ENCODE results near the gene ABHD16A.

The ABHD16A gene

DNA sequence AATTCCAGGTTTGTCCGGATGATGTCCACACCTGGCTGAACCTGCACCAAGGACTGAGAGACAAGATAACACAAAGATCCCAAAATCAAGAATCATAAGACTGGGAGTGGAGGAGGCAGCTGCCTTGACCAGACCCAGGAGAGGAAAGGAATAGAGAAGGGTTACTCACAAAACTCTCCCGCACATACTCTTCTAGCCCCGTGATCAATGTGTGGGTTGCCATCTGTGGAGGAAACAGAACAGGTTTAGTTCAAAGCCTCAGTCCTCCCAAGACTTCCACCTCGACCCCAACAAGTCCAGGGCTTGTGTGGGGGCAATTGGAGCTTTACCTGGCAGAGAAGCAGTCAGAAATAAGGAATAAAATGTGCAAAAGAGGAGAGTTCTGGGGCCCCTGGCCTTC lies 61.8 kb downstream of the ABHD16A start:
- no peaks in the 10 kb centered on the region for H3K9me3 ChIP-seq (ENCODE audit: control insufficient read depth, insufficient read depth, low read length)
- no peaks in the 10 kb centered on the region for H3K4me1 ChIP-seq (ENCODE audit: insufficient read depth, low read length)
- no peak overlapping the region for H3K9ac ChIP-seq (ENCODE audit: low read depth, low read length)
- peaks cover 49% of the 10 kb centered on the region for H3K36me3 ChIP-seq (ENCODE audit: insufficient read depth, low read length)

DNA sequence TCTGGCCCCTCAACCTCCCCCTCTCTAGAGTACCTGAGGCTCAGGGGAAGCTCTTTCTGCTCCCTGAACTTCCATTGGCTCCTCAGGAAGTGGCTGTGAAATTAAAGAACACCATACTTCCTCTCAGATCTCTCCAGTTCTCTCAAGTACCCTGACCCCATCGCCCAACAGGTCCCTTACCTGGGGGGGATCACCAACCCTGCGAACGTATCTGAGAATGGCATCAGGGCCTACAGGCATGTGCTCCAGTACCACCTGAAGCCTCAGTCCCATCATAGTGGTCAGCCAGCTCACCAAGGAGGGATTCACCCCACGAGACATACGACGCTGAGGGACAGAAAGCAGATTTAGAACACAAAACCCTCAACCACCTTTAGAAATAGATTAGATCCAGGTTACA lies 62.5 kb downstream of the ABHD16A start:
- Histone ChIP-seq H3K9me3 (ENCODE audit: control insufficient read depth, insufficient read depth, low read length) (no peaks in the 10 kb centered on the region), H3K36me3 (ENCODE audit: insufficient read depth, low read length) (peaks cover 54% of the 10 kb centered on the region), H3K9ac (ENCODE audit: low read depth, low read length) (no peak overlapping the region), H3K4me1 (ENCODE audit: insufficient read depth, low read length) (no peaks in the 10 kb centered on the region)

DNA sequence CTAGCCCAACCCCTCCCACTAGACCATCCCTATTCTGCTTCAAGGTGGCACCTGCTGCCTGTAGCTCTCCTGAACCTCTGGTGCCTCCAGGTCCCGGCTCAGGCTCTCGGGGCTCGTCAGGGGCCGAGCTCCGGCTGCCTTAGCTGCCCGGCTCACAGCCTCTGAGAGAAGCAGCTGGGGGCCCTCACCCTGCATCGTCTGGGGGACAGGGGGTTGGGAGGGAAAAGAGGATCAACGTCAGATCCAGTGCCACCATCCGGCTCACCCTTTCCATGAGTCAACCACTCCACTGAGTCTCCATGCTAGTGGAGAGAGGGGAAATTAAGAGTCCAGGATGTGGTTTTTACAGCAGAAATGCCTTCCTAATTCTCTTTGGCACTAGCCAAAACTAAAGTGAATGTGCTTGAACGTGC lies 63.7 kb downstream of the ABHD16A start:
- Histone ChIP-seq H3K4me1 (ENCODE audit: insufficient read depth, low read length) (no peaks in the 10 kb centered on the region), H3K36me3 (ENCODE audit: insufficient read depth, low read length) (peaks cover 55% of the 10 kb centered on the region), H3K9ac (ENCODE audit: low read depth, low read length) (no peak overlapping the region), H3K9me3 (ENCODE audit: control insufficient read depth, insufficient read depth, low read length) (no peaks in the 10 kb centered on the region)

- peaks cover 56% of the 10 kb centered on the region for H3K36me3 ChIP-seq (ENCODE audit: insufficient read depth, low read length)
- H3K9ac ChIP-seq (ENCODE audit: low read depth, low read length): no peak overlapping the region
- no peaks in the 10 kb centered on the region for H3K4me1 ChIP-seq (ENCODE audit: insufficient read depth, low read length)
- no peaks in the 10 kb centered on the region for H3K9me3 ChIP-seq (ENCODE audit: control insufficient read depth, insufficient read depth, low read length)
Observed at GRCh38 chr6:31639043-31639442, 64.1 kb downstream of the ABHD16A start.

All from ES-I3 (cell line).